Hepatocyte (in vitro differentiated cells): ENCODE results near the gene LURAP1L.

Experiments
- CTCF ChIP-seq: fragments of 200-600 bp; sonication (generic); IDR thresholded peaks from 2 replicates; pipeline ENCODE4 v1.5.1; 2016; ENCODE audit warnings: antibody characterized with exemption, mild to moderate bottlenecking; ENCODE audit not compliant: poor library complexity
- EZH2 ChIP-seq: fragments of 200-600 bp; sonication (generic); IDR thresholded peaks from 2 replicates; pipeline ENCODE4 v1.6.1; 2016; ENCODE audit warnings: antibody characterized with exemption, mild to moderate bottlenecking, borderline replicate concordance
- EZH2phosphoT487 ChIP-seq: fragments of 200-600 bp; sonication (generic); IDR thresholded peaks from one replicate; pipeline ENCODE4 v1.6.1; 2018; ENCODE audit warnings: antibody characterized with exemption, mild to moderate bottlenecking, low read depth, moderate library complexity; ENCODE audit not compliant: unreplicated experiment, severe bottlenecking

GRCh38 chr9:12802093-12802492 is 27.3 kb downstream of the LURAP1L start:
- TF ChIP-seq CTCF, result no peak
- no peak for TF ChIP-seq EZH2
- no peak for TF ChIP-seq EZH2phosphoT487
